IMR-90 (cell line): Measurements from ENCODE around the gene MFN2. TPM values are rescaled to one million over a fixed set of nuclear protein-coding genes. Genes with fewer than 3 reads are reported as not detected.

ENCODE experiments used
- ATAC-seq: fragments of 200-7000 bp; cut with Tn5 transposase; 2 replicates; pipeline ENCODE4 v1.9.1; 2020; ENCODE audit warnings: low read depth, mild to moderate bottlenecking, moderate library complexity
- BruUV-seq: library from RNA; stranded (reverse); fragments of 400-500 nt; replicated peaks from 2 replicates; lab custom pipeline; 2021; lab: Mats Ljungman, UMichigan
- CTCF ChIA-PET: fragments of 300-600 bp; formaldehyde crosslinking; extraction: SDS; loops from one replicate; lab custom pipeline; 2021; ENCODE audit warnings: antibody characterized with exemption; lab: Yijun Ruan, JAX
- POLR2A ChIA-PET: fragments of 300-600 bp; sonication (Branson Sonifier 250); formaldehyde crosslinking; loops from one replicate; lab custom pipeline; 2022; ENCODE audit warnings: antibody characterized with exemption; ENCODE audit not compliant: unreplicated experiment; lab: Charles Lee
- DNase-seq: peaks from one replicate; pipeline ENCODE4 v3.0.0; 2013
- H2AFZ ChIP-seq: replicated peaks from 2 replicates; pipeline ENCODE3; 2013; ENCODE audit warnings: low read length, mild to moderate bottlenecking; ENCODE audit not compliant: poor library complexity
- H2AK5ac ChIP-seq: 2 replicates; pipeline ENCODE4 v1.6.1; 2013; ENCODE audit warnings: low read depth, low read length, inconsistent platforms
- H2AK9ac ChIP-seq: replicated peaks from 2 replicates; pipeline ENCODE3; 2013; ENCODE audit warnings: mild to moderate bottlenecking, low read depth, low read length, moderate library complexity; ENCODE audit not compliant: poor library complexity
- H2BK120ac ChIP-seq: 2 replicates; pipeline ENCODE4 v1.6.1; 2013; ENCODE audit warnings: low read depth, low read length, inconsistent platforms
- H2BK15ac ChIP-seq: 3 replicates; pipeline ENCODE4 v1.6.1; 2013; ENCODE audit warnings: low read depth, low read length, inconsistent platforms
- H2BK20ac ChIP-seq: 2 replicates; pipeline ENCODE4 v1.6.1; 2013; ENCODE audit warnings: low read depth, mild to moderate bottlenecking, inconsistent platforms, low read length, moderate library complexity
- H2BK5ac ChIP-seq: 2 replicates; pipeline ENCODE4 v1.6.1; 2013; ENCODE audit warnings: mild to moderate bottlenecking, low read depth, low read length, inconsistent platforms; ENCODE audit not compliant: poor library complexity, severe bottlenecking
- H3K14ac ChIP-seq: replicated peaks from 2 replicates; pipeline ENCODE4 v1.6.1; 2013; ENCODE audit warnings: low read depth, low read length, inconsistent platforms
- H3K18ac ChIP-seq: 2 replicates; pipeline ENCODE4 v1.6.1; 2013; ENCODE audit warnings: low read depth, low read length, control low read depth
- H3K23ac ChIP-seq: 2 replicates; pipeline ENCODE4 v1.6.1; 2013; ENCODE audit warnings: low read depth, low read length, inconsistent platforms
- H3K27ac ChIP-seq: 2 replicates; pipeline ENCODE4 v1.5.1; 2013; ENCODE audit warnings: mild to moderate bottlenecking, control low read depth, low read length; ENCODE audit not compliant: insufficient read depth
- H3K27me3 ChIP-seq: 2 replicates; pipeline ENCODE4 v1.6.1; 2013; ENCODE audit warnings: low read length; ENCODE audit not compliant: control insufficient read depth, insufficient read depth
- H3K36me3 ChIP-seq: 2 replicates; pipeline ENCODE4 v1.6.1; 2013; ENCODE audit warnings: low read length, mixed read lengths; ENCODE audit not compliant: control insufficient read depth, insufficient read depth
- H3K4ac ChIP-seq: 2 replicates; pipeline ENCODE4 v1.6.1; 2013; ENCODE audit warnings: low read depth, low read length, inconsistent platforms
- H3K4me1 ChIP-seq: 2 replicates; pipeline ENCODE4 v1.6.1; 2013; ENCODE audit warnings: low read length, mixed read lengths; ENCODE audit not compliant: control insufficient read depth, insufficient read depth
- H3K4me2 ChIP-seq: 2 replicates; pipeline ENCODE4 v1.6.1; 2013; ENCODE audit warnings: low read depth, mild to moderate bottlenecking, control low read depth, low read length, moderate library complexity
- H3K4me3 ChIP-seq: 2 replicates; pipeline ENCODE4 v1.5.1; 2013; ENCODE audit warnings: low read depth, mild to moderate bottlenecking, control low read depth, low read length, moderate library complexity; ENCODE audit not compliant: insufficient read depth
- H3K56ac ChIP-seq: 2 replicates; pipeline ENCODE4 v1.6.1; 2013; ENCODE audit warnings: low read length, inconsistent platforms; ENCODE audit not compliant: insufficient read depth; ENCODE audit errors: extremely low read depth
- H3K79me1 ChIP-seq, 2 experiments: 2 replicates each; pipeline ENCODE4 v1.6.1; 2013; ENCODE audit warnings: low read length in 2 of 2, inconsistent platforms in 1 of 2, low read depth in 1 of 2
- H3K9ac ChIP-seq: 2 replicates; pipeline ENCODE4 v1.6.1; 2013; ENCODE audit warnings: low read depth, low read length, control low read depth
- H3K9me1 ChIP-seq: 2 replicates; pipeline ENCODE4 v1.6.1; 2013; ENCODE audit warnings: low read length, inconsistent platforms; ENCODE audit not compliant: insufficient read depth
- H3K9me3 ChIP-seq: 2 replicates; pipeline ENCODE4 v1.6.1; 2013; ENCODE audit warnings: low read length; ENCODE audit not compliant: control insufficient read depth, insufficient read depth
- H4K20me1 ChIP-seq: 2 replicates; pipeline ENCODE4 v1.6.1; 2013; ENCODE audit warnings: low read length, inconsistent platforms; ENCODE audit not compliant: insufficient read depth
- H4K5ac ChIP-seq: 2 replicates; pipeline ENCODE4 v1.6.1; 2013; ENCODE audit warnings: mild to moderate bottlenecking, low read depth, low read length, control low read depth
- H4K8ac ChIP-seq, 2 experiments: 2 replicates each; pipeline ENCODE4 v1.6.1; 2013; ENCODE audit warnings: low read depth in 2 of 2, low read length in 2 of 2, control low read depth in 1 of 2, inconsistent platforms in 1 of 2
- H4K91ac ChIP-seq: 2 replicates; pipeline ENCODE4 v1.6.1; 2013; ENCODE audit warnings: low read depth, low read length, inconsistent platforms; ENCODE audit not compliant: insufficient read depth
- RAD21 ChIP-seq: IDR thresholded peaks from 2 replicates; pipeline ENCODE4 v1.6.1; 2012; ENCODE audit warnings: low read length, improper control_type of control experiment
- whole genome bisulfite sequencing, 2 experiments: methylation state at CpG; one replicate each; pipeline versions ENCODE4 v1.1.5 to v1.1.7; 2013; ENCODE audit warnings: missing lambda C conversion rate in 2 of 2; ENCODE audit not compliant: insufficient read length in 1 of 2; ENCODE audit errors: extremely low coverage in 2 of 2; 5-methylcytosine and 5-hydroxymethylcytosine counted together
- dilution Hi-C: fragments of 300-500 bp; cut with HindIII; formaldehyde crosslinking; loops from one replicate; pipeline ENCODE4 v1.14.3; 2018; ENCODE audit warnings: low sequenced_read_pairs; ENCODE audit not compliant: unreplicated experiment
- in situ Hi-C: fragments of 300-500 bp; cut with MboI; formaldehyde crosslinking; loops from 3 replicates; pipeline ENCODE4 v1.14.3; 2019; ENCODE audit warnings: low sequenced_read_pairs, inconsistent platforms, mixed read lengths
- intact Hi-C: fragments of 100-400 bp; cut with micrococcal nuclease; formaldehyde crosslinking; loops from 2 replicates; pipeline ENCODE4 v1.10.0; 2022
- polyA plus RNA-seq, 3 experiments: library from polyadenylated mRNA; depleted of rRNA; stranded (reverse); fragments of >200 nt; gene quantifications; 2 replicates each; pipeline ENCODE4 v1.2.3, GENCODE V29; 2012; ENCODE audit warnings: low replicate concordance in 1 of 3
- total RNA-seq: library from RNA; depleted of rRNA; stranded (reverse); fragments of >200 nt; gene quantifications from 2 replicates; pipeline ENCODE4 v1.2.3, GENCODE V29; 2012
- TF ChIP-seq, protein P1 (sequence below): fragments of 150-350 bp; IDR thresholded peaks from 2 replicates; pipeline ENCODE4 v1.6.1; 2017; ENCODE audit warnings: mild to moderate bottlenecking, antibody characterized with exemption, low read length, low read depth

The MFN2 gene
- total and polyA plus RNA-seq, 2 of the 4 experiments (the other 2 are of a cell fraction) = 52.8 to 84.2 TPM

DNA sequence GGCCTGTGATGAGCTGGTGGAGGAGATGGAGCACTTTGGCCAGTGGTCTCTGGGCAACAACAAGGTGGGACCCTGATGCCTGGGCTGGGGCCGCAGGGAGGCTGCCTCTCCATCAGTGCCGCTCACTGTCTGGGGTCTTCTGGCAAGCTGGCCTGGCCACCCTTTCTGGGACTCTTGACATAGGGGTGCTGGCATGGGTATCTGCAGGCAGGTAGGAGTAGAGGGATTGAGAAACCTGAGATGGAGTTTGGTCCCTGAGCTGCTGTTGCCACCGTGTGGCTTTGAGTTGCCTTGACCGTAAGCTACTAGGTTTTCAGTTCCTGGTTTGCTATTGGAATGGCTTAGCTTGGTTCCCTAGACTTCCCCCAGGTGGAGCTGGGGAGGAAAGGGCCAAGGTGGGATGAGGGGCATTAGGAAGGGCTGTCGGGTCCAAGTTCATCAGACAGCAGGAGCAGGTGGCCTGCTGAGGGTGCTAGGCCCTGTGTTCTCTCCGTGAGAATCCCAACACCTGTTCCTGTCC, 13.2 kb upstream of the MFN2 start:
- H3K79me1 ChIP-seq = peaks cover 0 to 3% of the 10 kb centered on the region in 2 experiments; a peak in 1 of 4 replicates

More for the DNA sequence above, 13.2 kb upstream of the MFN2 start:
- Histone ChIP-seq H3K9ac (no peak overlapping the region), H3K4ac (no peak overlapping the region), H3K36me3 (peaks cover 65% of the 10 kb centered on the region), H4K5ac (no peak overlapping the region), H2BK20ac (no peak overlapping the region), H2AK5ac (no peak overlapping the region), H3K9me1 (no peaks in the 10 kb centered on the region), H3K56ac (no peak overlapping the region), H3K27me3 (no peaks in the 10 kb centered on the region), H3K27ac (no peak overlapping the region), H4K91ac (no peak overlapping the region), H2BK15ac (no peak overlapping the region), H3K4me1 (no peaks in the 10 kb centered on the region), H2BK5ac (no peak overlapping the region), H3K23ac (no peak overlapping the region), H4K8ac (no peak overlapping the region), H2AK9ac (no peak overlapping the region), H3K4me3 (no peak overlapping the region), H3K9me3 (no peaks in the 10 kb centered on the region), H2AFZ (no peak overlapping the region), H2BK120ac (no peak overlapping the region), H4K20me1 (peaks cover 3% of the 10 kb centered on the region; the same call in 1 of the 2 replicates), H3K14ac (no peak overlapping the region), H3K4me2 (no peak overlapping the region), H3K18ac (no peak overlapping the region)
- BruUV-seq = no TSS peak
- ChIA-PET CTCF (no interaction called here), POLR2A (interaction anchor here (0.6 kb wide), 1 partner anchor 33 kb away, joined by 5 read pairs; no protein-coding TSS in a partner anchor)
- intact Hi-C loops = no loop called here
- no peak for DNase-seq
- dilution Hi-C loops = no loop called here
- no peak; the same call in 1 of the 2 replicates for ATAC-seq
- WGBS, 2 experiments = 92% methylated on average over 2 of the region's 6 CpGs; no CpG with 5 or more reads in 1 of the 2 experiments
- TF ChIP-seq RAD21 = peak; percentile 20; the same call in 1 of the 2 replicates
- TF ChIP-seq, protein P1, sequence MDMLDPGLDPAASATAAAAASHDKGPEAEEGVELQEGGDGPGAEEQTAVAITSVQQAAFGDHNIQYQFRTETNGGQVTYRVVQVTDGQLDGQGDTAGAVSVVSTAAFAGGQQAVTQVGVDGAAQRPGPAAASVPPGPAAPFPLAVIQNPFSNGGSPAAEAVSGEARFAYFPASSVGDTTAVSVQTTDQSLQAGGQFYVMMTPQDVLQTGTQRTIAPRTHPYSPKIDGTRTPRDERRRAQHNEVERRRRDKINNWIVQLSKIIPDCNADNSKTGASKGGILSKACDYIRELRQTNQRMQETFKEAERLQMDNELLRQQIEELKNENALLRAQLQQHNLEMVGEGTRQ = no peak
- in situ Hi-C loops = no loop called here
